Measurements from ENCODE around the gene HDAC4. TPM values are rescaled to one million over a fixed set of nuclear protein-coding genes. Genes with fewer than 3 reads are reported as not detected.

HDAC4 gene
- polyA plus RNA-seq, 2 of the 4 experiments (the other 2 are of a cell fraction): 8.6 to 10.4 TPM

GRCh38 chr2:239163688-239164334 lies 237.0 kb downstream of the HDAC4 start:
- CTCF ChIA-PET: no interaction called here
- DNase-seq (ENCODE audit: low read depth in 1 of 2, low spot score in 1 of 2): no peak
- no peaks in the 10 kb centered on the region for H3K9me3 ChIP-seq
- POLR2A ChIA-PET: no interaction called here
- H3K4me2 ChIP-seq: no peak overlapping the region
- no peak for FAIRE-seq
- H3K4me1 ChIP-seq: no peaks in the 10 kb centered on the region
- H3K27ac ChIP-seq: no peak overlapping the region
- TF ChIP-seq MYC (IDR thresholded peaks at IDR 0.05; ENCODE audit: borderline replicate concordance, low read length) (no peak), RCOR1 (IDR thresholded peaks at IDR 0.05; ENCODE audit: low read depth, low read length) (no peak), KDM5A (IDR thresholded peaks at IDR 0.05) (no peak), RFX5 (IDR thresholded peaks at IDR 0.05) (no peak), NR3C1 (IDR thresholded peaks at IDR 0.05) (no peak), CBX8 (IDR thresholded peaks at IDR 0.05) (no peak), BHLHE40 (IDR thresholded peaks at IDR 0.05; ENCODE audit: low read depth, low read length) (no peak)
- no peak for ATAC-seq
- 88% methylated on average over 20 of the region's 20 CpGs for WGBS (ENCODE audit: missing lambda C conversion rate)
- no peak overlapping the region for H3K4me3 ChIP-seq

- WGBS (ENCODE audit: missing lambda C conversion rate): 93% methylated on average over 24 of the region's 28 CpGs
- no peak for ATAC-seq
Observed at GRCh38 chr2:239162976-239163687, 237.7 kb downstream of the HDAC4 start.

More at GRCh38 chr2:239162976-239163687, 237.7 kb downstream of the HDAC4 start:
- FAIRE-seq: no peak
- ChIA-PET CTCF (no interaction called here), POLR2A (no interaction called here)
- no peak for DNase-seq (ENCODE audit: low read depth in 1 of 2, low spot score in 1 of 2)
- H3K4me2 ChIP-seq: no peak overlapping the region
- TF ChIP-seq CHD2 (IDR thresholded peaks at IDR 0.05; ENCODE audit: low read length, partially characterized antibody) (no peak), PBX3 (IDR thresholded peaks at IDR 0.05) (no peak), ZNF302 (CRISPR knock-in tag; IDR thresholded peaks at IDR 0.05) (no peak), EP300 (IDR thresholded peaks at IDR 0.05) (no peak), CHD4 (IDR thresholded peaks at IDR 0.05; ENCODE audit: borderline replicate concordance) (no peak), ZC3H11A (IDR thresholded peaks at IDR 0.05) (no peak), ESRRA (IDR thresholded peaks at IDR 0.05; ENCODE audit: borderline replicate concordance, low read length) (no peak), KDM5A (IDR thresholded peaks at IDR 0.05) (no peak), USF2 (IDR thresholded peaks at IDR 0.05) (no peak), CBX2 (IDR thresholded peaks at IDR 0.05; ENCODE audit: borderline replicate concordance, low read depth) (no peak), RARB (CRISPR knock-in tag; IDR thresholded peaks at IDR 0.05) (no peak), HEYL (CRISPR knock-in tag; IDR thresholded peaks at IDR 0.05) (no peak), POLR2A (IDR thresholded peaks at IDR 0.05; ENCODE audit: low read length) (no peak), MYC (IDR thresholded peaks at IDR 0.05; ENCODE audit: borderline replicate concordance, low read length) (no peak), NFE2L2 (conservative IDR thresholded peaks at IDR 0.05; ENCODE audit: low read length) (no peak), HOXA7 (CRISPR knock-in tag; IDR thresholded peaks at IDR 0.05) (no peak), EHMT2 (IDR thresholded peaks at IDR 0.05; ENCODE audit: low read depth) (no peak), NPAS2 (CRISPR knock-in tag; IDR thresholded peaks at IDR 0.05; ENCODE audit: borderline replicate concordance) (no peak), HMGXB4 (CRISPR knock-in tag; IDR thresholded peaks at IDR 0.05; ENCODE audit: borderline replicate concordance) (no peak)
- H3K4me1 ChIP-seq: peaks cover 2% of the 10 kb centered on the region; the same call in 2 of the 3 replicates
- no peak overlapping the region for H3K27ac ChIP-seq
- no peak overlapping the region for H3K4me3 ChIP-seq
- no peaks in the 10 kb centered on the region for H3K9me3 ChIP-seq

All from A549 (cell line).